Measurements from ENCODE around the gene DOCK2. TPM values are rescaled to one million over a fixed set of nuclear protein-coding genes. Genes with fewer than 3 reads are reported as not detected.

Gene DOCK2
- total and polyA plus RNA-seq, 2 donors (not counting 1 experiment from before 2014, with no cell fraction given) = 112 to 330 TPM

GRCh38 chr5:169874621-169875020 lies 237.5 kb downstream of the DOCK2 start:
- Mint-ChIP-seq H3K9me3 (ENCODE audit: insufficient read depth) (no peaks in the 10 kb centered on the region), H3K27me3 (no peaks in the 10 kb centered on the region), H3K27ac (no peak overlapping the region), H3K4me3 (no peak overlapping the region), H3K4me1 (peaks cover 10% of the 10 kb centered on the region)
- intact Hi-C loops (cut with micrococcal nuclease) = no loop called here
- Histone ChIP-seq H3K27me3 (replicated peaks in 1 of 4; ENCODE audit: control extremely low read depth in 1 of 4, control insufficient read depth in 3 of 4, insufficient read depth in 4 of 4, low read length in 3 of 4) (no peaks in the 10 kb centered on the region), H2AFZ (ENCODE audit: insufficient read depth, low read depth, low read length, poor library complexity, severe bottlenecking) (no peak overlapping the region), H4K20me1 (ENCODE audit: control insufficient read depth, insufficient read depth, low read length, poor library complexity, severe bottlenecking) (peaks cover 5% of the 10 kb centered on the region), H3K79me2 (ENCODE audit: control insufficient read depth, insufficient read depth, low read length) (peaks cover 8% of the 10 kb centered on the region), H3K27ac (ENCODE audit: low read length in 2 of 2) (no peak overlapping the region), H3K9me3 (ENCODE audit: control extremely low read depth in 1 of 3, control insufficient read depth in 2 of 3, insufficient read depth in 1 of 3, low read length in 2 of 3) (no peaks in the 10 kb centered on the region), H3K4me2 (replicated peaks; ENCODE audit: low read depth, low read length, poor library complexity, severe bottlenecking) (no peak overlapping the region), H3K9ac (ENCODE audit: low read length) (no peak overlapping the region), H3K4me1 (ENCODE audit: control insufficient read depth in 2 of 2, insufficient read depth in 2 of 2, low read length in 2 of 2) (peaks cover 0 to 7% of the 10 kb centered on the region in 2 donors), H3K36me3 (replicated peaks in 1 of 2; ENCODE audit: control extremely low read depth in 1 of 2, control insufficient read depth in 1 of 2, extremely low read depth in 1 of 2, insufficient read depth in 2 of 2, low read length in 1 of 2) (peaks cover 19 to 20% of the 10 kb centered on the region in 2 experiments), H3K4me3 (ENCODE audit: control extremely low read depth in 1 of 5, extremely low read depth in 1 of 5, insufficient read depth in 1 of 5, low read depth in 2 of 5, low read length in 4 of 5) (no peak overlapping the region)
- no peak for TF ChIP-seq CTCF (IDR thresholded peaks at IDR 0.05)
- no peak for TF ChIP-seq EZH2 (IDR thresholded peaks at IDR 0.05; ENCODE audit: borderline replicate concordance, insufficient read depth, low read depth, low read length, poor library complexity, severe bottlenecking)
- ChIA-PET CTCF (no interaction called here), POLR2A (no interaction called here)
- no CpG with 5 or more reads among the region's 4 CpGs for WGBS (ENCODE audit: insufficient coverage)
- ATAC-seq (ENCODE audit: low read depth) (no peak), DNase-seq (no peak)

GRCh38 chr5:169875091-169875728 lies 238.1 kb downstream of the DOCK2 start:
- ATAC-seq (ENCODE audit: low read depth) = no peak
- Histone ChIP-seq H4K20me1 (ENCODE audit: control insufficient read depth, insufficient read depth, low read length, poor library complexity, severe bottlenecking) (peaks cover 5% of the 10 kb centered on the region), H3K36me3 (replicated peaks in 1 of 2; ENCODE audit: control extremely low read depth in 1 of 2, control insufficient read depth in 1 of 2, extremely low read depth in 1 of 2, insufficient read depth in 2 of 2, low read length in 1 of 2) (peaks cover 13 to 17% of the 10 kb centered on the region in 2 experiments), H3K4me1 (ENCODE audit: control insufficient read depth in 2 of 2, insufficient read depth in 2 of 2, low read length in 2 of 2) (peaks cover 0 to 11% of the 10 kb centered on the region in 2 donors), H3K79me2 (ENCODE audit: control insufficient read depth, insufficient read depth, low read length) (peaks cover 6% of the 10 kb centered on the region), H3K27me3 (replicated peaks in 1 of 4; ENCODE audit: control extremely low read depth in 1 of 4, control insufficient read depth in 3 of 4, insufficient read depth in 4 of 4, low read length in 3 of 4) (no peaks in the 10 kb centered on the region), H3K4me2 (replicated peaks; ENCODE audit: low read depth, low read length, poor library complexity, severe bottlenecking) (no peak overlapping the region), H3K9ac (ENCODE audit: low read length) (no peak overlapping the region), H3K27ac (ENCODE audit: low read length in 2 of 2) (no peak overlapping the region), H3K9me3 (ENCODE audit: control extremely low read depth in 1 of 3, control insufficient read depth in 2 of 3, insufficient read depth in 1 of 3, low read length in 2 of 3) (no peaks in the 10 kb centered on the region), H3K4me3 (ENCODE audit: control extremely low read depth in 1 of 5, extremely low read depth in 1 of 5, insufficient read depth in 1 of 5, low read depth in 2 of 5, low read length in 4 of 5) (no peak overlapping the region), H2AFZ (ENCODE audit: insufficient read depth, low read depth, low read length, poor library complexity, severe bottlenecking) (no peak overlapping the region)
- H3K27ac Mint-ChIP-seq = no peak overlapping the region
- TF ChIP-seq CTCF (IDR thresholded peaks at IDR 0.05) (no peak), EZH2 (IDR thresholded peaks at IDR 0.05; ENCODE audit: borderline replicate concordance, insufficient read depth, low read depth, low read length, poor library complexity, severe bottlenecking) (no peak)
- POLR2A ChIA-PET = no interaction called here
- CTCF ChIA-PET = no interaction called here
- H3K27me3 Mint-ChIP-seq = no peaks in the 10 kb centered on the region
- H3K9me3 Mint-ChIP-seq (ENCODE audit: insufficient read depth) = no peaks in the 10 kb centered on the region
- WGBS (ENCODE audit: insufficient coverage) = 97% methylated on average over 8 of the region's 8 CpGs
- H3K4me1 Mint-ChIP-seq = peaks cover 15% of the 10 kb centered on the region
- no peak overlapping the region for H3K4me3 Mint-ChIP-seq
- DNase-seq = no peak
- intact Hi-C loops (cut with micrococcal nuclease) = no loop called here
